ENCODE data around the gene SLC29A3.

DNA sequence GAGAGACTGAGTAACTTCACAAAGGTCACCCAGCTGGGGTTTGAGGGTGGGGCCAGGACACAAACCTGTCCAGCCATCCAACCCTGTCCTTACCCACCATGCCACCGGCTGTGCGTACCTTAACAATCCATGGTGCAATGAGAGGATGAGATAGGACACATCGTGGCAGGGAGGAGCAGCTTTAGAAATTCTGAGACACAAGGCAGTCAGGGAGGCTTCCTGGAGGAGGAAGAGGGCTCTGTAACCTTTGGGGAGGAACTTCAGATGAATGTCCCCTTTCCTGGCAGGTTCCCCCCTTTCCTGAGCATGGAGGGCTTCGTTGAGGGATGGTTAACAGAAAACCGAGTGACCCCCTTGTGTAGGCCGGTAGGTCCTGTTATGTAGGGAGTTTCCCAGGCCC lies 35.6 kb upstream of the SLC29A3 start:
- TF ChIP-seq POLR2A (IDR thresholded peaks at IDR 0.05; ENCODE audit: borderline replicate concordance, extremely low read depth, insufficient read depth, insufficient read length) = no peak
- TF ChIP-seq, protein P1, sequence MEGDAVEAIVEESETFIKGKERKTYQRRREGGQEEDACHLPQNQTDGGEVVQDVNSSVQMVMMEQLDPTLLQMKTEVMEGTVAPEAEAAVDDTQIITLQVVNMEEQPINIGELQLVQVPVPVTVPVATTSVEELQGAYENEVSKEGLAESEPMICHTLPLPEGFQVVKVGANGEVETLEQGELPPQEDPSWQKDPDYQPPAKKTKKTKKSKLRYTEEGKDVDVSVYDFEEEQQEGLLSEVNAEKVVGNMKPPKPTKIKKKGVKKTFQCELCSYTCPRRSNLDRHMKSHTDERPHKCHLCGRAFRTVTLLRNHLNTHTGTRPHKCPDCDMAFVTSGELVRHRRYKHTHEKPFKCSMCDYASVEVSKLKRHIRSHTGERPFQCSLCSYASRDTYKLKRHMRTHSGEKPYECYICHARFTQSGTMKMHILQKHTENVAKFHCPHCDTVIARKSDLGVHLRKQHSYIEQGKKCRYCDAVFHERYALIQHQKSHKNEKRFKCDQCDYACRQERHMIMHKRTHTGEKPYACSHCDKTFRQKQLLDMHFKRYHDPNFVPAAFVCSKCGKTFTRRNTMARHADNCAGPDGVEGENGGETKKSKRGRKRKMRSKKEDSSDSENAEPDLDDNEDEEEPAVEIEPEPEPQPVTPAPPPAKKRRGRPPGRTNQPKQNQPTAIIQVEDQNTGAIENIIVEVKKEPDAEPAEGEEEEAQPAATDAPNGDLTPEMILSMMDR (IDR thresholded peaks at IDR 0.05 in 2 of 3, conservative IDR thresholded peaks at IDR 0.05 in 1 of 3; ENCODE audit: borderline replicate concordance in 1 of 3, insufficient read depth in 1 of 3, low read depth in 2 of 3, low read length in 2 of 3) = no peak
- TF ChIP-seq, protein P2, sequence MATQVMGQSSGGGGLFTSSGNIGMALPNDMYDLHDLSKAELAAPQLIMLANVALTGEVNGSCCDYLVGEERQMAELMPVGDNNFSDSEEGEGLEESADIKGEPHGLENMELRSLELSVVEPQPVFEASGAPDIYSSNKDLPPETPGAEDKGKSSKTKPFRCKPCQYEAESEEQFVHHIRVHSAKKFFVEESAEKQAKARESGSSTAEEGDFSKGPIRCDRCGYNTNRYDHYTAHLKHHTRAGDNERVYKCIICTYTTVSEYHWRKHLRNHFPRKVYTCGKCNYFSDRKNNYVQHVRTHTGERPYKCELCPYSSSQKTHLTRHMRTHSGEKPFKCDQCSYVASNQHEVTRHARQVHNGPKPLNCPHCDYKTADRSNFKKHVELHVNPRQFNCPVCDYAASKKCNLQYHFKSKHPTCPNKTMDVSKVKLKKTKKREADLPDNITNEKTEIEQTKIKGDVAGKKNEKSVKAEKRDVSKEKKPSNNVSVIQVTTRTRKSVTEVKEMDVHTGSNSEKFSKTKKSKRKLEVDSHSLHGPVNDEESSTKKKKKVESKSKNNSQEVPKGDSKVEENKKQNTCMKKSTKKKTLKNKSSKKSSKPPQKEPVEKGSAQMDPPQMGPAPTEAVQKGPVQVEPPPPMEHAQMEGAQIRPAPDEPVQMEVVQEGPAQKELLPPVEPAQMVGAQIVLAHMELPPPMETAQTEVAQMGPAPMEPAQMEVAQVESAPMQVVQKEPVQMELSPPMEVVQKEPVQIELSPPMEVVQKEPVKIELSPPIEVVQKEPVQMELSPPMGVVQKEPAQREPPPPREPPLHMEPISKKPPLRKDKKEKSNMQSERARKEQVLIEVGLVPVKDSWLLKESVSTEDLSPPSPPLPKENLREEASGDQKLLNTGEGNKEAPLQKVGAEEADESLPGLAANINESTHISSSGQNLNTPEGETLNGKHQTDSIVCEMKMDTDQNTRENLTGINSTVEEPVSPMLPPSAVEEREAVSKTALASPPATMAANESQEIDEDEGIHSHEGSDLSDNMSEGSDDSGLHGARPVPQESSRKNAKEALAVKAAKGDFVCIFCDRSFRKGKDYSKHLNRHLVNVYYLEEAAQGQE (IDR thresholded peaks at IDR 0.05; ENCODE audit: low read depth) = no peak
- TF ChIP-seq ELF1 (IDR thresholded peaks at IDR 0.05; ENCODE audit: borderline replicate concordance, low read depth) = no peak
- TF ChIP-seq, protein P3, sequence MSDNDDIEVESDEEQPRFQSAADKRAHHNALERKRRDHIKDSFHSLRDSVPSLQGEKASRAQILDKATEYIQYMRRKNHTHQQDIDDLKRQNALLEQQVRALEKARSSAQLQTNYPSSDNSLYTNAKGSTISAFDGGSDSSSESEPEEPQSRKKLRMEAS (IDR thresholded peaks at IDR 0.05) = no peak
- no peak for TF ChIP-seq YY1 (IDR thresholded peaks at IDR 0.05; ENCODE audit: extremely low read depth, insufficient replicate concordance, low read depth, low read length)
- TF ChIP-seq EZH2phosphoT487 (IDR thresholded peaks at IDR 0.05; ENCODE audit: borderline replicate concordance) = no peak
- no peak for TF ChIP-seq TCF7L2 (IDR thresholded peaks at IDR 0.05; ENCODE audit: borderline replicate concordance, extremely low read depth, insufficient read depth, insufficient read length)
- TF ChIP-seq EZH2 (IDR thresholded peaks at IDR 0.05) = no peak
- no peak for TF ChIP-seq EGR1 (IDR thresholded peaks at IDR 0.05; ENCODE audit: low read depth)
- TF ChIP-seq, protein P4, sequence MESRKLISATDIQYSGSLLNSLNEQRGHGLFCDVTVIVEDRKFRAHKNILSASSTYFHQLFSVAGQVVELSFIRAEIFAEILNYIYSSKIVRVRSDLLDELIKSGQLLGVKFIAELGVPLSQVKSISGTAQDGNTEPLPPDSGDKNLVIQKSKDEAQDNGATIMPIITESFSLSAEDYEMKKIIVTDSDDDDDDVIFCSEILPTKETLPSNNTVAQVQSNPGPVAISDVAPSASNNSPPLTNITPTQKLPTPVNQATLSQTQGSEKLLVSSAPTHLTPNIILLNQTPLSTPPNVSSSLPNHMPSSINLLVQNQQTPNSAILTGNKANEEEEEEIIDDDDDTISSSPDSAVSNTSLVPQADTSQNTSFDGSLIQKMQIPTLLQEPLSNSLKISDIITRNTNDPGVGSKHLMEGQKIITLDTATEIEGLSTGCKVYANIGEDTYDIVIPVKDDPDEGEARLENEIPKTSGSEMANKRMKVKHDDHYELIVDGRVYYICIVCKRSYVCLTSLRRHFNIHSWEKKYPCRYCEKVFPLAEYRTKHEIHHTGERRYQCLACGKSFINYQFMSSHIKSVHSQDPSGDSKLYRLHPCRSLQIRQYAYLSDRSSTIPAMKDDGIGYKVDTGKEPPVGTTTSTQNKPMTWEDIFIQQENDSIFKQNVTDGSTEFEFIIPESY (IDR thresholded peaks at IDR 0.05; ENCODE audit: extremely low read depth, insufficient replicate concordance, low read length) = no peak
- TF ChIP-seq RAD21 (IDR thresholded peaks at IDR 0.05; ENCODE audit: low read depth) = no peak
